B cell (primary cell): ENCODE data around the gene DAB1.

Source experiments
- CTCF ChIP-seq: fragments of 200-600 bp; IDR thresholded peaks from one replicate; pipeline ENCODE4 v1.8.0; 2022; ENCODE audit warnings: antibody characterized with exemption, mild to moderate bottlenecking
- EZH2 ChIP-seq: IDR thresholded peaks from 2 replicates; pipeline ENCODE4 v1.6.1; 2012; ENCODE audit warnings: borderline replicate concordance, low read depth, mild to moderate bottlenecking, moderate library complexity, low read length; ENCODE audit not compliant: insufficient read depth, poor library complexity, severe bottlenecking

GRCh38 chr1:56972976-56973375 is 450.9 kb downstream of the DAB1 start:
- TF ChIP-seq CTCF (no peak), EZH2 (no peak)
